HG03060 (cell line): ENCODE results near the gene GJB4.
"Not testable (repeated sequence)": the region's sequence is repeated elsewhere in the genome, so short reads cannot be mapped to it uniquely, and the experiment has no call there.

Experiments used
- ATAC-seq: cut with Tn5 transposase; IDR thresholded peaks from one replicate; pipeline ENCODE4 v1.9.1; 2021; ENCODE audit warnings: low read depth, moderate number of reproducible peaks; ENCODE audit not compliant: unreplicated experiment

GJB4 gene

DNA sequence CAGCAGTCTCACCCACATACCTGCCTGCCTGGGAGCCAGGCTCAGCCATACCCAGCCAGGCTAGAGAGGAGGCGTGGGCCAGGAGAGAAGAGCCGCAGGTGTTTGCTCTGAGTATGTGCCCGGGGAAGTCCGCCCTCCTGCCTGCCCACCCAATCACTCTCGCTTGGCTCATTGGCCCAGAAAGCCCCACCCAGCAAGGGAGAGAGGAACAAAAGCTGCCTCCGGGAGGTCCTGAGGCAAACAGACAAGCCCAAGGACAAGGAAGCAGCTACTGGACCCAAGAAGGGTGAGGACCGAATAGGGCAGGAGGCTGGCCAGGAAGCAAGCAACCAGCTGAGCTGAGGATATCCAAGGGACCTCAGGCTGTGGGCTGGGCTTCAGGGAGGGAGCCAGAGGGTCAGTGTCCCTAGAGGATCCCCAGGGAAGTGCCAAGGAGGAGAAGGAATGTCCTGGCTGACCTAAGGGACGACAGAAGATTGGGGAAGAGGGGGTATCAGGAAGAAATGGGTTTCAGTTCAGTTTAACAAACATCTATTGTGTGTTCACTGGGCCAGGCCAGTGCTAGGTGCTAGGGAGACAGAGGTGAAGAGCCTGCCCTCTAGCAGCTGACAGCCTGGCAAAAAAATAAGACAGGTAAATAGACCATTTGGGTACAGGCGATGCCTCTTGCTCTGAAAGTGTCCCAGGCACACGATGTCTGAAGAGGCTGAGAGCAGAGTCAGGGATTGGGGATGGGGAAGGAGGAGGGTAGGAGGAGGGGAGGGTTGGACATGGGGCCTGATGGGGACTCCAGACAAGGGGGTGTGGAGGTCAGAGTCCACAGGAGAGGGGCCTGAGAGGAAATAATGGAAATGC, at the start of gene GJB4:
TSS of gene GJB4 (plus strand) at position 238 of the 855 bp plus-strand sequence. CDS start 1,515 bp downstream, outside the sequence.
- ATAC-seq: no peak

DNA sequence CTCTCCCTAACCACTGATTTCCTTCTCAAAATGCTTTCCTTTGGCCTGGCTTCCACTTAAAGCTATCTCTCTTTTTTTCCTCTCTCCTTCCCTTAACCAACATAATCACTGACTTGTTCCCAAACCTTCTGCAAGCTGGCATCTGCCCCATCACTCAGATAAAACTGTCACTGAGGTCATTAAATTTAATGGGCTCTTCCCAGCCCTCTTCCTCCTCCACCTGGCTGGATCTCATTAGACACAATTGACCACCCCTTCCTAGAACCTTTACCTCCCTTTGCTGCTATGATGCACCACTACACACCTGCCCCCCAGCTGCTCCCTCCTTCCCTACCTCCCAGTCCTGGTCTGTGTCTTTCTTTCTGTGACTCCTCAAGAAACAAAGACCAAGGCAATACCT, 48.7 kb upstream of the GJB4 start:
- no peak for ATAC-seq

- no peak for ATAC-seq
Measured at GRCh38 chr1:34711485-34711884, 48.1 kb upstream of the GJB4 start.

- ATAC-seq: no peak
Measured at GRCh38 chr1:34712007-34712688, 47.4 kb upstream of the GJB4 start.

- no peak for ATAC-seq
Measured at GRCh38 chr1:34713443-34713842, 46.1 kb upstream of the GJB4 start.

DNA sequence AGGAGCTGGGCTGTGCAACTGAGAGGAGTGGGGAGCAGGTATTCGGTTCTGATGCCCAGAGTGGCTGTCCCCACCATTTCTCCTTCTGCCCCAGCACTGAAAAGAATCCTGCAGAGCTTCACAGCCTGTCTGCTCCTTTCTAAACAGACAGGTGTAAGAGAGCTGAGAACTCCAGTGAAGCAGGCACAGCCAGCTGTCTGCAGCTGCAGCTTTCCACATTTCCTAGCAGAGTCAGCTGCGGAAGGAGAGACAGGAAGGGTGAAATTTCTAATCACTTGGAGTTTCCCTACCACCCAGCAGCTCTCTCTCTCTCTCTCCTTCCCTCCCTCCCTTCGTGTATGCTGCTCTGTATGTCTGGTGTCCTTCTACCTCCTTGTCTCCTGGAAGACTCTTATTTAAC, 45.2 kb upstream of the GJB4 start:
- ATAC-seq: no peak

DNA sequence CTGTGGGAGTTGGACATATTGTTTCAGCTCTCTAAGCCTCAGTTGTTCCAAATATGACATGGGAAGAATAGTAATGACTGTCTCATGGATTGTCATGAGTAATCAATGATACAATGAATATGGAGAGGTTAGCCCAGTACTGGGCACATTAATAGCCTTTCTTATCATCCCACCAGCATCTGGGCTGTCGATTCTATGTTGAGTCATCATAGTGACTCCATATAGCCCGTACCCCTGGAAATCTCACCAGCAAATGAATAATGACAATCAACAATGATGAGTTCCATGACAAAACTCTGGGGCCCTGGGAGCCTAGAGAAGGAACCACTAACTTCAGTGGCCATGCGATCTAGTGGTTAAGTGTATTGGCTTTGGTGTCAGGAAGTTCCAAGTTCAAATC, 44.4 kb upstream of the GJB4 start:
- ATAC-seq: no peak

DNA sequence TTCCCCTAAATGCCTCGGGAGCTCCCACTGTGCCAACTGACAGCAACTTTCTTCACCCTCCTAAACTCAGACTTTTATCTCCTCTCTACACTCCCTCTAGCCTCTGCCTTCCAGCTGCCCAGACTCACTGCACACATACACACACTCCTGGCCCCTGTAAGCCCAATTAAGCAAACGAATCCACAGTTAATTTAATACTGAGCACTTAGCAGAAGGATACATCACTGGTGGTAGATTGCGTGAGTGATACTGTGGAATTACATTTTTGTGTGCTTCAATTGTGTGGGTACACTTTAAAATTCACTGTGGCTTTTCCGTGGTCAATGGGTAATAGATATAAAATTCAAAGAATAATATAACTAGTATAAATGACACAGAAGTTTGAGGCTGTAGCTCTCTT, 38.3 kb upstream of the GJB4 start:
- ATAC-seq: no peak

DNA sequence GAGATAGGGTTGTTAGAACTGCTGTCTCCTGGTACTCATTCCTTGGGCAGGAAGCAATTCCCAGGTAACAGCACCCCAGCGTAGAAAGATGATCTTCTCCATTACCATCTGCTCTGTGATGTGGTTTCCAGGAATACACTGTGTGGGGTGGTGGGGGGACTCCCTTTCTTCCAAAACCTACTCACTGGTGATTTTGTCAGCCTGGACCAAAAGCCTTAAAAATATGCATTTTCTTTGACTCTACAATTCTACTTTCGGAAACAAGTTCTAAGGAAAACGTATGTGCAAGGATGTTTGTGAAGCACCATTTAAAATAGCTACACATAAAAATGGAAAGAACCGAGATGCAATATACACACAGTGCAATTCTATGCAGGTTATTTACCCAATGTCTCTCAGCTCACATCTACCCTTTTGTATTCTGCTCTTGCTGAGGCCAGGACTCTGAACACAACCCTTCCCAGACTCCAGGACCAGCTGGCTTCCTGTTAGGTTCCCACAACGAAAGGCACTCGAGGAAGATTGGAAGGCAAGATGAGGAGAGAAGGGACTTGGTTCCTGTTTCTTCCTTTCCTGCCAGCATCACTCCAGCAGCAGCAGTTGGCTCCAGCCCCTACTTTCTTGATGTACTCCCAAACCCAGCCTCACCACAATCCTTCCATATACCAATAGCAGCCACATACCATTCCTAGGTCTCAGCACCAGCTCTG, 37.7 kb upstream of the GJB4 start:
- no peak for ATAC-seq

DNA sequence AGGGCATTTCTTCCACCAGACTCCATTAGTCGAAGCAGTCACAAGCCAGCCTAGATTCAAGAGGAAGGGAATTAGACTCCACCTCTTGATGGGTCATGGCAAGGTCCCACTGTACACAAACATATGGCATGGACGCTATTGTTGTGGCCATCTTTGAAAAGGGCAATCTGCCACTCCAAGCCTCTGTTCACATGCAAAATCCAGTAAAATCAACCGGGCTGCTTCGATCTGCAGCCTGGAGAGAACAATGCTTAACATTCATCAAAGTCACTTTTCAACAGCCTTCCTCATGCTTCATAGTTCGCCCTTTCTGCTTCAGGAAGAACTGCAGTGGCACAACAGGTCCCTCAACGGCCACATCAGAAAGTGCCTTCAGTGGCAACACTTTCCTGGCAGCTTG, 32.7 kb upstream of the GJB4 start:
- ATAC-seq: no peak

DNA sequence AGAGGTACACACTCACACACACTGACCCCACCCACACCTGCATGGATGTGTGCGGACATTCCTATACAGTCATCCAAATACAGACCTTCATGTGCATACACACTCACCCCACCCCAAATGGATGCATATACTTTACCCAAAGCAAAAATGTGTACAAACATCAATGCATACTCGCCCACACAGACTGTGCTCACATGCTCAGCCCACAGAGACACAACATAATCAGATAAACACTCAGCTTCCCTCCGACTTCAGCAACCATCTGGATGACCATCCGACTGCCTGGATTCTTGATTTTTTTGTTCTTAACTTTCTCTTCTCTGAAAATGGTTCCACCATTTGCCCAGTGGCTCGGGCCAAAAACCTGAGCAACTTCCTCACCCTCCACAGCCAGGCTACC, 29.1 kb upstream of the GJB4 start:
- no peak for ATAC-seq

DNA sequence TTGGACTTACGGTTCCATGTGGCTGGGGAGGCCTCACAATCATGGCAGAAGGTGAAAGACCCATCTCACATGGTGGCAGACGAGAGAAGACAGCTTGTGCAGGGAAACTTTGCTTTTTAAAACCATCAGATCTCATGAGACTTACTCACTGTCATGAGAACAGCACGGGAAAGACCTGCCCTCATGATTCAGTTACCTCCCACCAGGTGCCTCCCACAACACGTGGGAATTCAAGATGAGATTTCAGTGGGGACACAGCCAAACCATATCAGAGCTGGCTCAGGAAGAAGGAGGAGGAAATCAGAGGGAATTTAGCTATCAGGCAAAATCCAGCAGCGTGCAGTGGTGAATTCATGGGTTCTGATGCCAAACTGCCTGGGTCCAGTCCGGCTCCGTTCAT, 26.7 kb upstream of the GJB4 start:
- ATAC-seq: not testable (repeated sequence)

DNA sequence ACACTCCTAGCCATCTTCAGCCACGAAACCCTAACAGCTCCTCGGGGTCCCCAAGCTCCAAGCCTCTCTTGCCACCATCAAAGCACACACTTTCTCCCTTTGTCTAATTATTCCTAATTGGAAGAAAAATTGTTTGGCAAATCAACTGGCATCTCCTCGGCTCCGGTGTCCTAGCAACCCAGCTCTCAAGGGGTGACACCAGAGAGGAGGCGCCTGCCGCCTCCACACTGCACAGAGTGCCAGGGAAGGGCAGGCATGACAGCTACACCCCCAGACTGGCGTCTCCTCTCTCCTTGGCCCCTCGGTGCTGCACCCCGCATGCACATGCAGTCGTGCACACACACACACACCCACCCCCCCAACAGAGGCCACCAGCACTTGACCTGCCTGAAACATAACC, 22.8 kb upstream of the GJB4 start:
- no peak for ATAC-seq

DNA sequence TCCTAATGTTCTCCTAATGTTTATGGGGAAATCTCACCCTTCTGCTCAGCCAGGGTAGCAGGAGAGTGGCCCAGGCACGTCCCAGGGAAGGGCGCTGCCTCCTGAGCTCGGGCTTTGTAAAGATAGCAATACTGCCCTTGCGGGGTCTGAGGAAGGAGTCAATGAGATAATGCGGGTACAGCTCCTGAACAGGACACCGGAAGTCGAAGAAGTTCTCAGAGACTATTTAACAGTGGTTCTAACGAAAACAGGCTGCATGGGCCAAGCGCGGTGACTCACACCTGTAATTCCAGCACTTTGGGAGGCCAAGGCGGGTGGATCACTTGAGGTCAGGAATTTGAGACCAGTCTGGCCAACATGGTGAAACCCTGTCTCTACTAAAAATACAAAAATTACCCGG, 22.3 kb upstream of the GJB4 start:
- ATAC-seq: not testable (repeated sequence)

GRCh38 chr1:34739613-34740012, 19.9 kb upstream of the GJB4 start:
- no peak for ATAC-seq

DNA sequence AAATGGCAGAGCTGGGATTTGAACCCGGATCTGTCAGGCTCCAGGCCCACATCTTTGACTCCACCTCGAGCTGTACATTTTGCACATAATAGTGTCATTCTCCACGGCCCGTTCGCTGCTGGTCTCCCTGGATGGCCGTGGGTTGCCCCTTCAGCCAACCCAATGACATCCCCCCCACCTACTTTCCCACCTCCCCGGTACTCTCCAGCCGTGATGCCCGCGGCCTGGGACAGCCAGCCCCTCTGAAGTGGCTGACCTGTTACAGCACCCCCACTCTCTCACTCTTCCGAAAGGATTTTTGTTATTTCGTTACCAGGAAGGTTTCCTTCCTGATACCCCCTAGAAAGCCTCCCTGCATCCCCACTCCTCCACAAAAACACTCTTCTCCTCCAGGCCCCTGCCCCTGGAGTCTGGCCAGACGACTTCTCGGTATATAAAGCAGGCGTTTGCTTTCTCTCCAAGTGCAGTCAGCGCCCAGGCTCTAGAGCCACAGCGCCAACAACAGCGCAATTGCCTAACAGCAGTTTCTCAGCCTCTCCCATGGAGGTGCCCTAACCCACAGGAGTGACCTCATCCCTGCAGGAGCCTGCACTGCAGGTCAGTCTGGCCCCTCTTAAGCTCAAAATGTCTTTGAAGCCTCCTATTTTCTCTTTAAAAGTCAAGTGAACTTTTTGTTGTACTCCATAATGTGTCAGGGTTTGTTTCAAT, 19.2 kb upstream of the GJB4 start:
- no peak for ATAC-seq

- no peak for ATAC-seq
Measured at GRCh38 chr1:34742667-34743270, 16.8 kb upstream of the GJB4 start.

DNA sequence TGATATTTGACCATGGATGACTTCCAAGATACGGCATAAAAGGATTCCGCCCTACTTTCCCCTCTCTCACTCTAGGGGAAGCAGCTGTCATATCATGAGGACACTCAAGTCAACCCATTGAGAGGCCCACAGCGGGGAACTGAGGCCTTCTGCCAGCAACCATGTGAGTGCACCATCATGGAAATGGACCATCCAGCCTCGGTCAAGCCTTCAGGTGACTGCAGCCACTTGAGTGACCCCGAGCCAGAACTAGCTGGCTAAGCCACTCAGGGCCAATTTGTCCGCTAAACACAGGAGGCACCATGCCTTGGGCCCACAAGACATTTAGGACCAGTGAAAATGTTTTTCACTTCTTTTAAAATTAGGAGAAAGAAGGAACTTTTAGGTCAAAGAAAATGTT, 15.8 kb upstream of the GJB4 start:
- ATAC-seq: no peak

DNA sequence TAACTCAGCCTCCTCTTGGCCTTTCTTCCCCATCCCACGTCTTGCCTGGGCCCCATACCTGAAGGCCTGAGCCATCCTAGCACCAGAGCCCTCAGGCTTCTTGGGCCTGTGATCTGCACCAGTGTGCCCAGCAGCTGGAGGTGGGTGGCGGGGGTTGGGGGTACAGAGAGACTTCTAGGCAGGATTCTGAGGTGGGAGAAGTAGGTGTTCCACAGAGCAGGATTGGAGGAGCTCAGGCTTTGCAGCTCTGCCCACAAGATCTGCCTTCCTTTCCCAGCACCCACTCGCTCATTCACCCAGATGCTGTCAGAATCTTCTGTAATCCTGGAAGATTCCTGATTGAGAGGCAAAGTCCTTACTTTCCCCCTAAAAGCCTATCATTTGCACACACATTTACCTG, 14.7 kb upstream of the GJB4 start:
- ATAC-seq: no peak

GRCh38 chr1:34745666-34746065, 13.9 kb upstream of the GJB4 start:
- ATAC-seq: no peak
